GM23338 (cell line): ENCODE results near the gene ANKRD17.

Experiments
- CREB1 ChIP-seq: fragments of 250-450 bp; sonication (Bioruptor Pico); IDR thresholded peaks from 2 replicates; pipeline ENCODE4 v1.5.0; 2020; ENCODE audit warnings: low read depth, mild to moderate bottlenecking, moderate library complexity
- CTCF ChIP-seq, 2 experiments: fragments of 200-600 bp in 1 of 2; sonication (generic) in 1 of 2; conservative IDR thresholded peaks; 2 replicates each; pipeline versions ENCODE4 v1.5.1 to v1.6.1; 2016 to 2017; ENCODE audit warnings: antibody characterized with exemption in 2 of 2, low read depth in 2 of 2, mild to moderate bottlenecking in 2 of 2, moderate library complexity in 1 of 2
- ETS1 ChIP-seq: IDR thresholded peaks from 2 replicates; pipeline ENCODE4 v1.6.1; 2016; ENCODE audit warnings: antibody characterized with exemption
- EZH2 ChIP-seq: fragments of 200-600 bp; sonication (generic); IDR thresholded peaks from one replicate; pipeline ENCODE4 v1.8.0; 2017; ENCODE audit warnings: antibody characterized with exemption, mild to moderate bottlenecking, low read depth; ENCODE audit not compliant: unreplicated experiment
- EZH2phosphoT487 ChIP-seq: fragments of 200-600 bp; sonication (generic); IDR thresholded peaks from one replicate; pipeline ENCODE4 v1.8.1; 2018; ENCODE audit warnings: antibody characterized with exemption; ENCODE audit not compliant: unreplicated experiment
- JUNB ChIP-seq: IDR thresholded peaks from one replicate; pipeline ENCODE4 v1.6.1; 2016; ENCODE audit warnings: antibody characterized with exemption; ENCODE audit not compliant: unreplicated experiment
- NANOG ChIP-seq: IDR thresholded peaks from 2 replicates; pipeline ENCODE4 v1.6.1; 2016; ENCODE audit warnings: antibody characterized with exemption, borderline replicate concordance
- POLR2AphosphoS5 ChIP-seq: IDR thresholded peaks from 2 replicates; pipeline ENCODE4 v1.6.1; 2016; ENCODE audit warnings: antibody characterized with exemption, low read depth
- REST ChIP-seq: IDR thresholded peaks from one replicate; pipeline ENCODE4 v1.6.1; 2018; ENCODE audit warnings: antibody characterized with exemption; ENCODE audit not compliant: unreplicated experiment
- STAT1 ChIP-seq: IDR thresholded peaks from one replicate; pipeline ENCODE4 v1.6.1; 2016; ENCODE audit warnings: antibody characterized with exemption; ENCODE audit not compliant: unreplicated experiment
- ZNF331 ChIP-seq: fragments of 250-450 bp; sonication (Bioruptor Pico); IDR thresholded peaks from 2 replicates; pipeline ENCODE4 v1.5.0; 2020; ENCODE audit warnings: low read depth, mild to moderate bottlenecking, moderate library complexity

- TF ChIP-seq EZH2 = no peak
- no peak for TF ChIP-seq CTCF (conservative IDR thresholded peaks at IDR 0.05; ENCODE audit: low read depth in 2 of 2)
- TF ChIP-seq REST = no peak
- TF ChIP-seq CREB1 = no peak
- TF ChIP-seq ETS1 = no peak
- TF ChIP-seq POLR2AphosphoS5 = no peak
- TF ChIP-seq JUNB = no peak
- no peak for TF ChIP-seq EZH2phosphoT487
- no peak for TF ChIP-seq STAT1
- TF ChIP-seq ZNF331 (CRISPR knock-in tag) = no peak
- no peak for TF ChIP-seq NANOG
These were observed 11.5 kb downstream of the ANKRD17 start for GRCh38 chr4:73247100-73247499.
